GM21367 (cell line): ENCODE results near the gene SLC25A46.
"Not testable (repeated sequence)": the region's sequence is repeated elsewhere in the genome, so short reads cannot be mapped to it uniquely, and the experiment has no call there.

ENCODE experiments used
- ATAC-seq: cut with Tn5 transposase; IDR thresholded peaks from one replicate; pipeline ENCODE4 v1.9.1; 2021; ENCODE audit not compliant: unreplicated experiment

SLC25A46 gene

DNA sequence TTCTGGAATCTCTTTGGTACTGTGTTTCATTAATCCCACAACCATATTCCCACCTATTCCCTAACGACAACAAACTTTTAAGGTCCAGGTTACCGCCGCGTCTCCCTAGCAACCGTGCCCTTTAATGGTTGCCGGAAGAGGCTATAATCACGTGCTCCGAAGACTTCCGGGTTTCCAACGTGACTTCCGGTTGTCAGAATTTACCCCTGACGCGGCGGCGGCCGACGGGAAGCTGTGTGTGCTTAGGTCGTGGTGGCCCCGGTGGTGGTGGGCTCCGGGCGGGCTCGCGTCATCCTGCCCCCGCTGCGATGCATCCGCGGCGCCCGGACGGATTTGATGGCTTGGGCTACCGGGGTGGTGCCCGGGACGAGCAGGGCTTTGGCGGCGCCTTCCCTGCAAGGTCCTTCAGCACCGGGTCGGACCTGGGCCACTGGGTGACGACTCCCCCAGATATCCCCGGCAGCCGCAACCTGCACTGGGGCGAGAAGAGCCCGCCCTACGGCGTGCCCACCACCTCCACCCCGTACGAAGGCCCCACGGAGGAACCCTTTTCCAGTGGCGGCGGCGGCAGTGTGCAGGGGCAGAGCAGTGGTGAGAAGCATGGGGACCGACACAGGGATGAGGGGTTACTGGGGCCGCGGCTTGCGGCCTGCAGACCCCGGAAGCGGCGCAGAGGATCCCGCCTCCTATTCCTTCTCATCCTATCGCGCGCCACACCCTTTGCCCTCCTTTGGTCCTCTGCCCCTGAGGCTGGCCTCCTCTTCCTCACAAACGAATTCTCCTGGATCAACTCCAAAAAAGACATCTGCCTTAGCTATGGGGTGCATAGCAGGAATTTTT, at the start of gene SLC25A46:
TSS of gene SLC25A46 (plus strand) at position 196 of the 840 bp plus-strand sequence. CDS start at position 309, 113 bp downstream.
- peak; percentile 97 for ATAC-seq

DNA sequence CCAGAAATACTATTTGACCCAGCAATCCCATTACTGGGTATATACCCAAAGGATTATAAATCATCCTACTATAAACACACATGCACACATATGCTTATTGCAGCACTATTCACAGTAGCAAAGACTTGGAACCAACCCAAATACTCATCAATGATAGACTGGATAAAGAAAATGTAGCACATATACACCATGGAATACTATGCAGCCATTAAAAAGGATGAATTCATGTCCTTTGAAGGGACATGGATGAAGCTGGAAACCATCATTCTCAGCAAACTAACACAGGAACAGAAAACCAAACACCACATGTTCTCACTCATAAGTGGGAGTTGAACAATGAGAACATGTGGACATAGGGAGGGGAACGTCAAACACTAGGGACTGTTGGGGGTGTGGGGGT, 48.2 kb upstream of the SLC25A46 start:
- ATAC-seq = not testable (repeated sequence)

DNA sequence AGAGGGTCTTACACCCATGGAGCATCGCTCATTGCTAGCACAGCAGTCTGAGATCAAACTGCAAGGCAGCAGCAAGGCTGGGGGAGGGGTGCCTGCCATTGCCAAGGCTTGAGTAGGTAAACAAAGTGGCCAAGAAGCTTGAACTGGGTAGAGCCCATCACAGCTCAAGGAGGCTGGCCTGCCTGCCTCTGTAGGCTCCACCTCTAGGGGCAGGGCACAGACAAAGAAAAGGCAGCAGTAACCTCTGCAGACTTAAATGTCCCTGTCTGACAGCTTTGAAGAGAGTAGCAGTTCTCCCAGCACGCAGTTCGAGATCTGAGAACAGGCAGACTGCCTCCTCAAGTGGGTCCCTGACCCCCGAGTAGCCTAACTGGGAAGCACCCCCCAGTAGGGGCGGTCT, 46.1 kb upstream of the SLC25A46 start:
- ATAC-seq = not testable (repeated sequence)

DNA sequence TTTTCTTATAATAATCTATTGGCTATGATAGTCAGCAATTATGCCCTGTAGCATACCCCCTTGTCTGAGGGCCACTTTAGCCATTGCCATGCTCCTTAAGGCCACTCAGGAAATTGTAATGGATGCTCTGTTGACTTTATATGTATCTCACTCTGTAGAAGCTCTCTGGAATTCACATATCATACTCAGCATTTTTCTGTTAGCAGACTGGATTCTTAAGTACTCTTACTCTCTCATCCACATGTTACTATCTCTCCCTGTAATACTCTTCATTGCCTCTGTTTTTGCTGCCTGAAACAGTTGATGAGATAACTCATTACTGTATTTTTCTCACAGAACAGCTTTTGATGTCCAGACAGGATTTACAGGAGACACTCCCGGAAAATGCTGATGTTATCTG, 36.5 kb upstream of the SLC25A46 start:
- no peak for ATAC-seq

DNA sequence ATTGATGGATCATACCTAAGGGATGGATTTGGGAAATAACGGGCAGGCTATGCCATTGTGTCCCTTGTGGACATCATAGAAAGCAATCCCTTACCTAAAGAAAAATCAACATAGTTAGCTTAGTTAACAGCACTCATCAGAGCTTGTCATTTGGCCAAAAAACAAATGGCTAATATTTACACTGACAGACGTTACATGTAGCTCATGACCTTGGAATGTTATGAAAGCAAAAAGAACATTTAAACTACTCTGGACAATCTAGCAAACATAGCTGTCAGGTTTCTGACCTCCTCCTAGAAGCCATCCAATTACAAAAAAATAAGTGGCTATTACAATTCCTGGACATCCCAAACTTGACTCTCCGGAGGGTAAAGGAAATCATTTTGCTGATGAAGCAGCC, 36.1 kb upstream of the SLC25A46 start:
- no peak for ATAC-seq

DNA sequence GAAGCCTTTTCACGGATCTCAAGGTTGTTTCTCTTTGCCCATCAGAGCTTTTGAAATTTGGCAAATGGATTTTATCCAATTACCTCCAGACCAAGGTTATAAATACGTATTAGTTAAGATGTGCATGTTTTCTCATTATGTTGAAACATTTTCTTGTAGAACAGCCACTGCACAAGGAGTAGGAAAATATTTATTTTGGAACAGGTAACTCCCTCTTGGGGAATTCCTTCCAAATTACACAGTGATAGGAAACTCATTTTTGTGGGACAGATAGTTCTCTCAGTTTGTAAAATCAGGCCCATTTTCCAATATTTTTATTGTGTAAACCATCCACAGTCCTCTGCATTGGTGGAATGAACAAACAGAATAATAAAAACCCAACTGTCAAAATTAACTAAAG, 35.3 kb upstream of the SLC25A46 start:
- no peak for ATAC-seq

DNA sequence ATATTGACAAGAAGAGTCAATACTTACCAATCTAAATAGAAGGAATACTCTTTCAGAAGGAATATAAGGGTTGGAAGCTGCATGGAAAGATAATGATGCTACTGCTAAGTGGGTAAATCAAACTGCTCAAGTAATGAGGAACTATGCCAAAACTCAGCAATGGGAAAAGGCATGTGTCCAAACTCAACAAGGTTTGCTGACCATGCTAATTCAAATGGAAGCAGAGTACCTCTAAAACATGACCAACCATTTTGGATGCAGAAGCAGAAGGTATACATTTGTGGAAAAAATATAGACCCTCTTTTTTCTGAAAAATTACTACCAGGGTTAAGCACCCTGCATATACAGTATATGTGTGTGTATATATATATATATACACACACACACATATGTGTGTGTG, 33.5 kb upstream of the SLC25A46 start:
- ATAC-seq = no peak

DNA sequence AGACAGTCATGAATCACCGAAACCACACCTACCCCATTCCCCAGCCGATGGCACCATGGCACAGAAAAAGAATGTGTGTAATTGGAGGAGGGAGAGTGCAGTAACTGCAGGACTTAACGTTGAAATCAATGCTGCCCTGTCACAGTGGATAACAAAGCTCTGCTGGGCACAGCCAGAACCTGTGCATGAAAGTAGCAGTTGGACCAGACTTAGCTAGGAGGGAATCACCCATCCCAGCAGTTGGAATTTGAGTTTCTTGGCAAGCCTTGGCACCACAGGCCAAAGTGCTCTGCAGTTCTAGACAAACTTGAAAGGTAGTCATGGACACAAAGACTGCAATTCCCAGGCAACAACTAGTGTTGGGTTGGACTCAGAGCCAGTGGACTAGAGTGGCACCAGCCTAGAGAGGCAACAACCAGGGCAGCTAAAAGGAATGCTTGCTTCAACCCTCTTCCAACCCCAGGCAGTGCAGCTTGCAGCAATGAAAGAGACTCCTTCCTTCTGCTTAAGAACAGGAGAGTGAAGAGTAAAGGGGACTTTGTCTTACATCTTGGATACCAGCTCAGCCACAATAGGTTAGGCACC, 31.5 kb upstream of the SLC25A46 start:
- ATAC-seq = no peak

DNA sequence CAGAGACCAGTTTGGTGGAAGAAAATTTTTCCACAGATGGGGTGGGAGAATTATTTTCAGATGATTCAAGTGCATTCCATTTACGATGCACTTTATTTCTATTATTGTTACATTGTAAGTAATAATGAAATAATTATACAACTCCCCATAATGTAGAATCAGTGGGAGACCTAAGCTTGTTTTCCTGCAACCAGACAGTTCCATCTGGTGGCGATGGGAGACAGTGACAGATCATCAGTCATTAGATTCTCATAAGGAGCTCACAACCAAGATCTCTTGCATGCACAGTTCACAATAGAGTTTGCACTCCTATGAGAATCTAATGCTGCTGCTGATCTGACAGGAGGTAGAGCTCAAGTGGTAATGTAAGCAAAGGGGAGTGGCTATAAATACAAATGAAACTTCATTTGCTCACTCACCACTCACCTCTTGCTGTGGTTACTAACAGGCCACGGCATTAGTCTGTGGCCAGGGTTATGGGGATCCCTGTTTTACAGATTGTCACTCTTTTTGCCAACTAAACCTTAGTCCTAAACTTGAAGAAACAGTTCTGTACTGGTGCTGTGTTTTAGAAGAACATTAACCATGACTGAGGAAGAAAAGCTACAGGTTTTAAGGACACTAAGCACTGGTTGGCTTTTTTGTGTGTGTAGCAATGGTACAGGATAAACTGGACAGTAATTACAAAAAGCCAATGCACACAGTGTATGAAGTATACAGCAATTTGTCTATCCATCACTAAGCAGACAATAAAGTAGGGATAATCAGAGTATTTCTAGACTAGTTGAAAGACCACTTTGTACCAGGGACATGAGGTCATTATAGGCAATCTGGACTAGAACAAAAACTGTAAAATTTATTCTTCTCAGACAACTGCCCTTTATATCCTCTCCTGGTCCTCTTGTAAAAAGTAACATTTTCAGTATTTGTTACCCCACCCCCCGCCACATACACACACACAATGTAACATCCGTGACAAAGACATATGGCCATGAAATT, 22.3 kb upstream of the SLC25A46 start:
- peak; percentile 84 for ATAC-seq

DNA sequence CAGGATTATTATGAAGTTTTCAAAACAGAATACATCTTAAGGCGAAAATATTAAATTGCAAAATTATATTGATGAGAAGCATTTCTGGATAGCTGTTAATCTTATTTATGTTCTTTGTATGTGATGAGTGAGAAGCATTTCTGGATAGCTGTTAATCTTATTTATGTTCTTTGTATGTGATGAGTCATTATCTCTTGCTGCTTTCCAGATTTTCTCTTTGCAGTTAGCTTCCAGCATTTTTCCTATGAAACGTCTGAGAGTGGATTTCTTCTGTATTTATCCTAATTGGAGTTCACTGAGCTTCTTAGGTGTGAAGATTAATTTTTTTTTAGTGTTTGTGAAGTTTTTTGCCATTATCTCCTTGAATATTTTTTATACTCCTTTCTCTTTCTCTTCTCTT, 20.5 kb upstream of the SLC25A46 start:
- no peak for ATAC-seq

DNA sequence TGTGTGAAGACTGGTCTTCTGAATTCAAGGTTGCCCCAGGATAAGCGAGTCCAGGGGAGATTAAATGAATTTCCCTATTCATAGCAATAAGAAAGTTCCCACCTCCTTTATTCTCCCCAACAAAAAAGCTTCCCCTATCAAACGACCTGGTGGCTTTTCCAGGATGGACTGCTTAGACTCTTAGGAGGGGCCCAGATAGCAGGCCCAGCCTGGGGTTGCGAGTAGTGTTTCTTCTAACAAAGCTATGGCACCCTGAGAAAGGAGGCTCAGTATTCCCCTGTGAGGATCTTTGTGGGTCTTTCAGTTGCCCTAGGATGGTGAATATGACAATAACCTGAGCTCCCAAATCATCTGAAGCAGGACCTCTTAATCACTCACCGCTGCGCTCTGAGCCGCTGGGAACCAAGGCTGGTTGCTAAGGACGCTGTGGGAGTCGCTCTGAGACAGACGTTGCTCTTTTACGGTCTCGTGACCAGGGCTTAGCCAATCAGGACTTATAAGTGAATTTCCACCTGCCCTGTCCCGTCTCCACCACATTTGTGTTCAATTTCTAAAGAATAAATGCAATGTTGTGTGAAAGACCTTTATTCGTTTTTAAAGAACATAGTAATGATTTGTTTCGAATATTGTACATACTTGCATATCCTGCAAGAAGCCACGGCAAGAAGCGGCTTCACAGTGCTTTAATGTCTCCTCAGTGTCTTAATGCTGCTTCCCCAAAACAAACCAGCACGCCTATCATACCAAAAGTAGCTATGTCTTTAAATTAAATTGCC, 12.4 kb upstream of the SLC25A46 start, which contains the start of gene TMEM232:
TSS of gene TMEM232 (minus strand) at position 423 of the 776 bp plus-strand sequence. CDS start 59,319 bp downstream, outside the sequence.
- ATAC-seq = peak; percentile 100

DNA sequence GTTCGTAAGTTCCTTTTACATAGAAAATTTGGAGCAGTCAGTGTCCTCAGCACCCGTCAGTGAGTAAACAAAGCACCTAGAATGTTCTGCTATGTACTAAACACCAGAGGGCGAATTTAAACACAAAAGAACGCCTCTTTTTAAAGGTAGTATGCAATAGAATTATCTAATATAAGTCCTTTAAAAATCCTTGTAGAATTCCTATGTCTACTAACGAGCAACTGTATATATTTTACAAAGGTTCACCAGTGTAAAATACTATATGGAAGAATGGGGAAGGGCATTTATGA, 11.8 kb upstream of the SLC25A46 start:
- ATAC-seq = peak; percentile 40

DNA sequence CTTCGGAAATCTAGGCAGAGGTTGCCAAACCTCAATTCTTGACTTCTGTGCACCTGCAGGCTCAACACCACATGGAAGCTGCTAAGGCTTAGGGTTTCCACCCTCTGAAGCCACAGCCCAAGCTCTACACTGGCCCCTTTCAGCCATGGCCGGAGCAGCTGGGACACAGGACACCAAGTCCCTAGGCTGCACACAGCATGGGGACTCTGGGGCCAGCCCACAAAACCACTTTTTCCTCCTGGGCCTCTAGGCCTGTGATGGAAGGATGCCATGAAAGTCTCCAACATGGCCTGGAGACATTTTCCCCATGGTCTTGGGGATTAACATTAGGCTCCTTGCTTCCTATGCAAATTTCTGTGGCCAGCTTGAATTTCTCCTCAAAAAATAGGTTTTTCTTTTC, 7.3 kb upstream of the SLC25A46 start:
- not testable (repeated sequence) for ATAC-seq

DNA sequence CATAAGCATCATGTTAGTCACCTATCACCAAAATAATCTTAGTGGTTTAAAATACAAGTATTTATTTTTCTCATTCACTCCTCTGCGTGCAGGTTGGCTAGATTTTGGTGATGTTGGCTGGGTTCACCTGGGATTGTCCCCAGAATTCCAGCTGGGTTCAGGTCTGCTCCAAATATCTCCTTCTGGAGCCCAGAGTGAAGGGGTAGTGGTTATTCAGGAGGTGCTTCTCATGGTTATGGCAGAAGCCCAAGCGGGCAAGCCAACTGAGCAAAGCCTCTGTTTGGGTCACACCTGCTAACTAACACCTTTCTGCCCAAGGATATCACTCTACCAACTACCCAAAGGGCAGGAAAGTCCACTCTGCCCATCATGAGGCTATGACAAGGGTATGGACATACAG, 4.7 kb upstream of the SLC25A46 start:
- ATAC-seq = no peak

DNA sequence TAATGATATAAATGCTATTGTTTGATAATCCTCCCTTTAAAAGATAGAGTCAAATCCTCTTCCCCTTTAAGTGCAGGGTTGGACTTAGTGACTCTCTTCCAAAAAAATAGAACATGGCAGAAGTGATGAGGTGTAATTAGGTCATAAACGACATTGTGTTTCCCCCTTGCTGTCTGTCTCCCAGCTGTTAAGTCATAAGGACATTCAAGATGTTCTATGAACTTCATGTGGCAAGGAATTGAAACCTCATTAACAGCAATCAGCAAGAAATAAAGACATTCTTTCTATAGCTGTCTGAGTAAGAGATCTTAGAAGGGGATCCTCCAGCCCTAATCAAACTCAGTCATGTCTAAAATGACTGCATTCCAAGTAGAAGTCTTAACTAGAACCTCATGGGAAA, 3.3 kb upstream of the SLC25A46 start:
- ATAC-seq = no peak

DNA sequence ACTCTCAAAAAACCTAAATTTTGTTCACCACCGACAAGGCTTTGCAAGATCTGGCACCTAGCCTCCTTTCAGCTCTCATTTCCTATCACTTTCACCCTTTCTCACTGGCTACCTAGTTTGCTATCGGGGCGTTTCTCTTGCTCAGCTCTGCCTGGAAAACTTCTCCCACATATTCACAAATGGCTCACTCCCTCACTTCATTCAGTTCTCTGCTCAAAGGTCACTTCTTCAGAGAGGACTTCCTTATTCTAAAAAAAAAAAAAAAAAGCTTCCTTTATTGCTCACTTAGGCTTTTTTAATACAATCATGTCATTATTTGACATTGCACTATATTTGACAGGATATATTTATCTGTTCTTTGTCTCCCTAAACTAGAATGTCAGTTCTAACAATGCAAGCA, 2.1 kb upstream of the SLC25A46 start:
- ATAC-seq = no peak

DNA sequence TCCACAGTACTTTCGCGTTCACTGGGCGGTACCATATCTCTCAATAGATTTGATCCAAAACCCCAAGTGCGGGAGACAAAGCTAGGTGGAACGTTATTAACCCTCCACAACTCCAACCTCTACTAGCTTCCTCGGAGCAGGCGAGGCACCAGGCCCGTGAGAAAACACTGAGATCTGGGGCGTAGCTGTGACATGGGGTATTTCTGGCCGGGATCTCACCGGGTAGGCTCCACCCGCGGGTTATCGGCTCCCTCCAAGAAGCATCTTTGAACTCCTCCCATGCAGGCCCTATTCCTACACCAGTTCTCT, 350 bp upstream of the SLC25A46 start:
- ATAC-seq = peak; percentile 62

DNA sequence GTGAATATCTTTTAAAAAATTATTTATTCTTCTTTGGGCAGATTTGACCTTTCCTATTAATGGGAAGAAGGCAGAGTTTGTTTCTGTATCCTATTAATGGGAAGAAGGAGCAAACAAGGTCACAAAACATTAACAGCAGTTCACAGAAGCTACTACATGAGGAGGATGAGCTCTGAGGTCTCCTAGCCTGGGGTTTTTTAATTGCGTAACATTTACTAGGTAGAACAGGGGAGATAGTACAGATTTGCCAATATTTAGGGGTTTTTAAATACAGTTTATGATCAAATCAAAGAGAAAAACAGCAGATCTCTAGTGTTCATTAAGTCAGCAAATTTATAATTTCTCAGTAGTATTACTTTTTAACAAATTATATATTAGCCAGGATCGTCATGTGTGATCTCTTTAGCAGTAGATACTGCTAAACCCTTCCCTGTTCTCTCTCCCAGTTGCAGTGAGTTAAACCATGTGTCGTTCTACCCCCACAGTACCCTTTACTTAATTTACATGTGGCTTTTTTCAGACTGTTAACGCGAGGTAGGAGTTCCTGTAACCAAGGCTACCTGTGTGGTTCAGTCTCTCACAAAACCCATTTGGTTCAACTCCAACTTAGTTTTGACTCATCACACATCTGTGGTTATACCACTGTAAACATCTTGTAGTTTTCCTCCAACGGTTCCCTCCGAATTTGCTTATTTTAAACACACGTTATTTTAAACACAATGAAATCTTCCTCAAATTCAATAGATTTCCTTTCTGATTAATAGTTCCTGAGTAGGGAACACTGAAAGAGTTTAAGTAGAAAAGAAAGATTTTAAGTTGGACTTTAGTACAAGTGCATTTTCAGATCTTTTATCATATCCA, 13.3 kb downstream of the SLC25A46 start:
- ATAC-seq = peak; percentile 98

DNA sequence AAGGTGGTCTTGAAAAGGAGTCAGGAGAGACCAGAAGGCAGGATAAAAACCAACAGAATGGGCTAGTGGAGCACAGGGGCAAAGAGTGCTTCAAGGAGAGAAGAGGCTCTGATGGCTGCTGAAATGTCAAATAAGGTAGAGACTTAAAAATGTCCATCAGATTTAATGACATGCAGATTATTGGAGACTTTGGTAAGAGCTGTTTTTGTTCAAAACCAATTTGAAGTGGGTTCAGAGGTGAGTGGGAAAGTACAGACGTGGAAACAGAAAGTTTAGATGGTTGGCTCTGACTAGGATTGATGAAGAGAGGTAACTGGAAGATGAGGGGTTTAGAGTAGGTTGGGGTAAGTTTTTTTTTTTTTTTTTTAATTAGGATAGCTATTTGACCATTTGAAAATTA, 14.1 kb downstream of the SLC25A46 start:
- ATAC-seq = peak; percentile 12

DNA sequence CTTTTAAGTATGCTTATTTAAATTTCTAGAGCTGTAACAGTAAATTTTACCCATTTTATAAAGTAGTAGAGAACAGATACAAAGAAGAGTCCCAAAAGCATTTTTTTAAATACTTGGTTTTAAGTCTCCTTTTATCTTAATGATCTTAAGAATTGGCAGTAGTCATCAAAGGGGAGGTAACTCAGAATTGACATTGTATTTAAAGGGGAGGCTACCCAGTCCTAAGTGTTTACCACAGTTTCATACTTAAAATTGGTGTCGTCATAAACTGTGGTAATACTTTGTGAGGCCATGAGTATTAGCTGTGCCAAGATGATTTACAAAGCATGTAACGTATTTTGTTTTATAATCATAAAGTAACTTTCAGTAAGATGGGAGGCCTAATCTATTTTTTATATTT, 14.8 kb downstream of the SLC25A46 start:
- ATAC-seq = no peak
